Glutamatergic neuron (in vitro differentiated cells): ENCODE data around the gene SLC23A2. TPM values are rescaled to one million over a fixed set of nuclear protein-coding genes. Genes with fewer than 3 reads are reported as not detected.

Source experiments
- DNase-seq: peaks from one replicate; pipeline ENCODE4 v3.0.0; 2022
- H3K27ac Mint-ChIP-seq: one replicate; pipeline ENCODE4 v1.8.0; 2020; ENCODE audit warnings: mild to moderate bottlenecking, mixed read lengths, inconsistent platforms; ENCODE audit not compliant: unreplicated experiment
- H3K27me3 Mint-ChIP-seq: one replicate; pipeline ENCODE4 v1.8.0; 2020; ENCODE audit warnings: mild to moderate bottlenecking, moderate library complexity, mixed read lengths, inconsistent platforms; ENCODE audit not compliant: unreplicated experiment
- H3K36me3 Mint-ChIP-seq: one replicate; pipeline ENCODE4 v1.8.0; 2020; ENCODE audit warnings: mild to moderate bottlenecking, mixed read lengths, inconsistent platforms; ENCODE audit not compliant: unreplicated experiment
- H3K4me1 Mint-ChIP-seq: one replicate; pipeline ENCODE4 v1.8.0; 2020; ENCODE audit warnings: mild to moderate bottlenecking, low read depth, mixed read lengths, inconsistent platforms; ENCODE audit not compliant: unreplicated experiment
- H3K4me3 Mint-ChIP-seq: one replicate; pipeline ENCODE4 v1.8.0; 2020; ENCODE audit warnings: mild to moderate bottlenecking, mixed read lengths, inconsistent platforms; ENCODE audit not compliant: unreplicated experiment
- H3K9me3 Mint-ChIP-seq: one replicate; pipeline ENCODE4 v1.8.0; 2020; ENCODE audit warnings: mild to moderate bottlenecking, moderate library complexity, mixed read lengths, inconsistent platforms; ENCODE audit not compliant: unreplicated experiment
- total RNA-seq: library from RNA; stranded (reverse); fragmentation: NEBNext Ultra II Directional; extraction: Animal tissue kit (Norgen Biotek cat#: 25700); gene quantifications from one replicate; pipeline ENCODE4 v1.2.1, GENCODE V29; 2021; ENCODE audit not compliant: unreplicated experiment
- TF ChIP-seq, protein P1 (sequence below): fragments of 200-600 bp; sonication (generic); IDR thresholded peaks from one replicate; pipeline ENCODE4 v1.5.0; 2021; ENCODE audit not compliant: partially characterized antibody, unreplicated experiment

The SLC23A2 gene
- total RNA-seq, 1 donor from 2014 or later: 20.4 TPM

DNA sequence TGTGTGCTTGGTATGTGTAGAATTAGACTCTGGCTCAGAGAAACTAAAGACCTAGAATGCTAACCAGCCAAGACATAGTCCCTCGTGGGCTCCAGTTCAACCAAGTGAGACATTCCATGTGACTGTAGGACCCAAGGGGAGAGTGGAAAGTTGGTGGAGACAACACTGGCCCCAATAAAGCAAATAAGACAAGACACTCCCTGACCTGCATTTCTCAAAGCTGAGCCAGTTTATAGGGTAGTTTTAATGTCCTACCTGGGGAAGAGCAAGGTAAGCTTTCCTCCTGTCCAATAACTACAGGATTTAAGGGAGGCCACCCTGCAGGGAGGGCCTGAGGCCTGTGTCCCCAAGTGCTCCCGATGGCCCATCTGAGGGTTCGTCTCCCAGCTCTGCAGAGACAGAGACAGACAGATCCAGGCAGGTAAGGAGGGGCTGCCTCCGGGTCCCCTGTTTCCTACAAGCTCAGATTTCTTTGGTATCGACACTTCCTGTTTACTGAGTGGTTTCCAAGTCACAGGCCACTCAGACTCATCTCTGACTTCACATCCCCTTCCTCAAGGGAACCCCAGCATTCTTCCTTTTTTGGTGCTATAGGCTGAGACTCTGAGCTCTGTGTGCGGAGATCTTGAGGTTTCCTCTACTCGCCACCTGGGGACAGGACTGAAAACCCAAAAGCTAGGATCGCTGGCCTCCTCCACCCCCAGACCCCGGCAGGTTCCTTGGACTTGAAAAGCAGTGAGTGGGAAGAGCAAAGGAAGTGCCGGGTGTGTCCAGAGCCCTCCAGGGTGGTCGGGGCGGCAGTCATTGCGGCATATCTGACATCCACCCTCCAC is 187.2 kb downstream of the SLC23A2 start:
- no peak overlapping the region for H3K27ac Mint-ChIP-seq
- peaks cover 6% of the 10 kb centered on the region for H3K27me3 Mint-ChIP-seq
- peaks cover 15% of the 10 kb centered on the region for H3K4me1 Mint-ChIP-seq
- DNase-seq: no peak
- peaks cover 5% of the 10 kb centered on the region for H3K36me3 Mint-ChIP-seq
- H3K4me3 Mint-ChIP-seq: peak overlapping the region; percentile 17
- TF ChIP-seq, protein P1, sequence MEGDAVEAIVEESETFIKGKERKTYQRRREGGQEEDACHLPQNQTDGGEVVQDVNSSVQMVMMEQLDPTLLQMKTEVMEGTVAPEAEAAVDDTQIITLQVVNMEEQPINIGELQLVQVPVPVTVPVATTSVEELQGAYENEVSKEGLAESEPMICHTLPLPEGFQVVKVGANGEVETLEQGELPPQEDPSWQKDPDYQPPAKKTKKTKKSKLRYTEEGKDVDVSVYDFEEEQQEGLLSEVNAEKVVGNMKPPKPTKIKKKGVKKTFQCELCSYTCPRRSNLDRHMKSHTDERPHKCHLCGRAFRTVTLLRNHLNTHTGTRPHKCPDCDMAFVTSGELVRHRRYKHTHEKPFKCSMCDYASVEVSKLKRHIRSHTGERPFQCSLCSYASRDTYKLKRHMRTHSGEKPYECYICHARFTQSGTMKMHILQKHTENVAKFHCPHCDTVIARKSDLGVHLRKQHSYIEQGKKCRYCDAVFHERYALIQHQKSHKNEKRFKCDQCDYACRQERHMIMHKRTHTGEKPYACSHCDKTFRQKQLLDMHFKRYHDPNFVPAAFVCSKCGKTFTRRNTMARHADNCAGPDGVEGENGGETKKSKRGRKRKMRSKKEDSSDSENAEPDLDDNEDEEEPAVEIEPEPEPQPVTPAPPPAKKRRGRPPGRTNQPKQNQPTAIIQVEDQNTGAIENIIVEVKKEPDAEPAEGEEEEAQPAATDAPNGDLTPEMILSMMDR: no peak
- H3K9me3 Mint-ChIP-seq: peaks cover 2% of the 10 kb centered on the region

DNA sequence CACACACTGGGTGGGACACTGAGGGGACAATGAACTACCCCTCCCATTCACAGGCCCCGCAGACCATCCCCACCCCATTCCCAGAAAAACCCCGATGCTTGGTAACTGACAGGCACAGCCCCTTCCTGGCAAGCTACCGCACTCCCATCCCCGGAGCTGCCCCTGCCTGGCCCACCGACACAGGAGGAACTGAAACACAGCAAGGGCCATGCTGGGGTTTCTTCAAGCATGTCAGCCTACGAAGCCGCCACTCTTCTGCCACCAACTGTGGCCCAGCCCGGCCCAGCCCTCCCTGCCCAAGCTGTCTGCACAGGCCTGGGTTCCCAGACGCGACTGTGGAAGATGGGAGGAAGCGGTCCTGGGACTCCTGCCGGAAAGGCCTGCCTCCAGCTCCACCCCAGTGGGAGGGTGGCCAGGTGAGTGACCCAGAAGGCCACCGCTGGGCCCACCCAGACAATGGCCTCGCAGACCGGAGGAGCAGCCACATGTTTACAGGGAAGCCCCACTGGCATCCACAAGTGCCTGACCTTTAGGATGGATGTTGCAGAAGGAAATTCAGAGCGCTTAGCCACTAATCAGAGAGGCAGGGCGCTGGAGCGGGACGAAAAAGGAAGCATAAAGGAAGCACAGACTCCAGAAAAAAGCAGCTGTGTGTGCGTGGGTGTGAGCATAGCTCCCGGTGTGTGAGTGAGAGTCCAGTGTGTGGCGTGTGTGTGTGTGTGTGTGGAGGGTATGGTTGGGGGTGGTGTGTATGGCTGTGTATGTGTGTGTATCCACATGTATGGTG is 188.0 kb downstream of the SLC23A2 start:
- peaks cover 7% of the 10 kb centered on the region for H3K27me3 Mint-ChIP-seq
- TF ChIP-seq, protein P1: no peak

DNA sequence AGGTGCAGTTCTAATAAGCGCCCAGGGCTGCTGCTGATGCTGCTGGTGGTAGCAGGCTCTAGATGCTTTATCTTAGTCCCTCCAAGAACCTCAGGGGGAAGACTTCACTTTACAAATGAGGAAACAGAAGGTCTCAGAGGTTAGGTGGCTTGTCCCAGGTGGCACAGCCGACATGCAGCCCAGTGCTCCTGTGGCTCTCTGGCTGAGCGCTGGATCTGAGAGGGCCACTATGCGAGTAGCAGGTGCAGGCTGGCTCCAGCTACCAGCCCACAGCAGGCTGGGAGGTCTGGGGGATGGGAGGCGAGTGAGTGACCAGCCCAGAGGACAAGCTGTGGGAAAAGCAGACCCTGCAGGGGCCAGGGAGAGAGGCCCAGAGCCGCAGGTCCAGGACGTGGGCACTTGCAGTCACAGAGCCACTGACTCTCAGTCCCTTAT is 188.7 kb downstream of the SLC23A2 start:
- Mint-ChIP-seq H3K9me3 (peaks cover 2% of the 10 kb centered on the region), H3K4me3 (no peak overlapping the region), H3K27ac (no peak overlapping the region), H3K4me1 (peaks cover 16% of the 10 kb centered on the region), H3K27me3 (peaks cover 7% of the 10 kb centered on the region), H3K36me3 (peaks cover 5% of the 10 kb centered on the region)
- TF ChIP-seq, protein P1: no peak
- DNase-seq: peak; percentile 33

More for the DNA sequence above, 188.0 kb downstream of the SLC23A2 start:
- Mint-ChIP-seq H3K4me1 (peaks cover 16% of the 10 kb centered on the region), H3K27ac (no peak overlapping the region), H3K9me3 (peaks cover 2% of the 10 kb centered on the region), H3K36me3 (peaks cover 5% of the 10 kb centered on the region), H3K4me3 (no peak overlapping the region)
- DNase-seq: no peak

DNA sequence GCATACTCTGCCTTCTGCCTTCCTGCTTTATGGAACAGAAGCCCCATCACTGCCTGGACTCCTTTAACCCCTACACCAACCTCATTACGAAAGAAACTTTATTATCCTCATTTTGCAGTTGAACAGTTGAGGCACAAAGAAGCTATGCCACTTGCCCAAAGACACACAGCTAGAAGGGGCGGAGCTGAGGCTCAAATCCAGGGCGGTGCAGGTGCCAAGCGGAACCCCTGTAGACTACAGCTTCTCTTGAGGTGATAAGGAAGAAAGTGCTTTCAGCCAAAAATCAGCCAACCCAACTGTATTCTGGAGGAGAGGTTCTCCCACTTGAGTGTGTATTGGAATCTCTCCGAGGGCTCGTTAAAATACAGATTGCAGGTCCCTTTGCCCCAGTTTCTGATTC is 189.1 kb downstream of the SLC23A2 start:
- TF ChIP-seq, protein P1: no peak
- Mint-ChIP-seq H3K27ac (no peak overlapping the region), H3K36me3 (peaks cover 3% of the 10 kb centered on the region), H3K9me3 (peaks cover 2% of the 10 kb centered on the region), H3K4me1 (peaks cover 16% of the 10 kb centered on the region), H3K27me3 (peaks cover 7% of the 10 kb centered on the region), H3K4me3 (no peak overlapping the region)
- DNase-seq: no peak
